AG09309 (cell line): Measurements from ENCODE around the gene FOXN1.

Source experiments
- DNase-seq: peaks from one replicate; pipeline ENCODE4 v3.0.0-alpha.2; 2010; ENCODE audit warnings: low read depth
- H3K4me3 ChIP-seq: 2 replicates; pipeline ENCODE4 v1.5.1; 2011; ENCODE audit warnings: mild to moderate bottlenecking, low read depth, low read length, moderate library complexity; ENCODE audit not compliant: control insufficient read depth
- TF ChIP-seq, protein P1 (sequence below): IDR thresholded peaks from 2 replicates; pipeline ENCODE4 v1.5.1; 2011; ENCODE audit warnings: mild to moderate bottlenecking, low read depth, low read length, inconsistent platforms; ENCODE audit not compliant: insufficient read depth, control insufficient read depth; ENCODE audit errors: missing control alignments

Gene FOXN1

DNA sequence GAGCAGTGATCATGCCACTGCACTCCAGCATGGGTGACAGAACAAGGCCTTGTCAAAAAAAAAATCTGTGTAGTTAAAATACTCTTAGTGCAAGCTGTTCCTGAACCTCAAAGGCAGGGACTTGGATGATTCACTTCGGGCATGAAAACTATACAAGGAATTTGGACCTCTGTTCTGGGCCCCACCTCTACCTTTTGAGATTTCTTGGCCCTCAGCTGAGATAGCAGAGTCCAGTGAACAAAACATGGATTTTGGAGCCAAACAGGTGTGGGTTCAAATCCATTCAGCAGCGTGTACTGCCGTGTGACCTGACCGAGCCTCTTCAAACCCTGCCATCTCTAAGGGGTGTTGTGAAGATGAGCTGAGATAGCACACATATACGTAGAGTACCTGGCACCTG is 25.9 kb upstream of the FOXN1 start:
- no peak for DNase-seq
- no peak overlapping the region for H3K4me3 ChIP-seq
- TF ChIP-seq, protein P1, sequence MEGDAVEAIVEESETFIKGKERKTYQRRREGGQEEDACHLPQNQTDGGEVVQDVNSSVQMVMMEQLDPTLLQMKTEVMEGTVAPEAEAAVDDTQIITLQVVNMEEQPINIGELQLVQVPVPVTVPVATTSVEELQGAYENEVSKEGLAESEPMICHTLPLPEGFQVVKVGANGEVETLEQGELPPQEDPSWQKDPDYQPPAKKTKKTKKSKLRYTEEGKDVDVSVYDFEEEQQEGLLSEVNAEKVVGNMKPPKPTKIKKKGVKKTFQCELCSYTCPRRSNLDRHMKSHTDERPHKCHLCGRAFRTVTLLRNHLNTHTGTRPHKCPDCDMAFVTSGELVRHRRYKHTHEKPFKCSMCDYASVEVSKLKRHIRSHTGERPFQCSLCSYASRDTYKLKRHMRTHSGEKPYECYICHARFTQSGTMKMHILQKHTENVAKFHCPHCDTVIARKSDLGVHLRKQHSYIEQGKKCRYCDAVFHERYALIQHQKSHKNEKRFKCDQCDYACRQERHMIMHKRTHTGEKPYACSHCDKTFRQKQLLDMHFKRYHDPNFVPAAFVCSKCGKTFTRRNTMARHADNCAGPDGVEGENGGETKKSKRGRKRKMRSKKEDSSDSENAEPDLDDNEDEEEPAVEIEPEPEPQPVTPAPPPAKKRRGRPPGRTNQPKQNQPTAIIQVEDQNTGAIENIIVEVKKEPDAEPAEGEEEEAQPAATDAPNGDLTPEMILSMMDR: no peak

DNA sequence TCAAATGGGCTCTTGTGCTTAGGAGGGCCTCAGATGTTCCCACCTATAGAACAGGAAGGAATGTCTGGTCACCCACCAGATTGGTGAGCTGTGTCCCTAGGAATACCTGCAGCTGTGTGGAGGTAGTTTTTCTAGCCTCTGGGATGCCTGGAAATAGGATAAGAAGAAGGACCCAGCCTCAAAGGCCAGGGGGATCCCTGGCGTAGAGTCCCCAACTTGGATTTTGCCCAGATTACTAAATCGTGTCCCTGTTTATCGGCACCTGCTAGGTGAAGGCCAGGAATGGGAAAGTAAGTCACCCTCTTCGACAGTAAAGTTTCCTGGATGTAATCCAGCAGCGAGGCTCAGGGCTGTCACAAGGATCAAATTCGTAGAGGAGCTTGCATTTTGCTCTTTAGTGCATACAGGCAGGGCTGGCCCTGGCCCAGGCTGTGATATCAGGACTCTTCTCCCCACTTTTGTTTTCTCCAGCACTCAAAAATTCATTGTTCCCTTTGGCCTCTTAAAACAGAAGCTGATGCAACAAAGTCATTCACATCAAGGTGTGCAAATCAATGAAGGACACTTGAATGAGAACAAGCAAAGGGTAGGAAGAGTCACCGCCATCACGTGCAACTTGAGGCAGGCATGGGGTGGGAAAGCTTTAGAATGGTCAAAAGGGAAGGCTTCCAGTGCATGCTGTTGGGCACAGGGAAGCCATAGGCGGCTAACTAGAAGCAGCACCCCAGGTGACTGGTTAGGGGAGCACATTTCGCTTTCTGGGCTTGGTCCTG is 25.2 kb upstream of the FOXN1 start:
- TF ChIP-seq, protein P1: no peak
- no peak for DNase-seq
- H3K4me3 ChIP-seq: no peak overlapping the region

DNA sequence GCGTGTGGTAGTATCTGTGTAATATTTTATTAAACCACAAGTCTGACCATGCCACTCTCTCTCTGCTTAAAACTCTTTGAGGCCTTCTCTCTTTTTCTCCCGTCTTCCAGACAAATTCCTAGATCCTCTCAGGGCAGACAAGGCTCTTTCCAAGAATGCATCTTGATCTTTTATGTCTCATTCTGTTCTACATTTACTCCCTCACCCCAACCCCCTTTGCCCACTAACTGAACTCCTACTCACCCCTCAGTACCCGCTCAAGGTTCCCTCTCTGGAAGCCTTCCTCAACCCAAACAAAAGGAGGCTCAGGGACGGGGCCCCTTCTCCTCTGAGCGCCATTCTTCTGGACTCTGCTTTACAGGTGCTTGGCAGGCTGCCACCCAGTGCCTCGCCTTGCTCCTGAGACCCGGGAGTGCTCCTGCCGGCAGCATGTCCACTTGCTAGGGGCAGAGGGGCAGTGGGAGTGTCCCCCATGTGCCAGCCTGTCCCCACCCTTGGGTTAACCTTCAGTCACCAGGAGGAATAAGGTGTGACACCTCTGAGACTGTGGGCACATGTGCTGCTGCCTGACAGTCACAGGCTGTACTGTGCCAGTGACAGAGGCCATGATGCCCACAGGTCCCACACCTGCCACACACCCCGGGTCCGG is 23.5 kb upstream of the FOXN1 start:
- TF ChIP-seq, protein P1: no peak
- DNase-seq: no peak
- H3K4me3 ChIP-seq: no peak overlapping the region

DNA sequence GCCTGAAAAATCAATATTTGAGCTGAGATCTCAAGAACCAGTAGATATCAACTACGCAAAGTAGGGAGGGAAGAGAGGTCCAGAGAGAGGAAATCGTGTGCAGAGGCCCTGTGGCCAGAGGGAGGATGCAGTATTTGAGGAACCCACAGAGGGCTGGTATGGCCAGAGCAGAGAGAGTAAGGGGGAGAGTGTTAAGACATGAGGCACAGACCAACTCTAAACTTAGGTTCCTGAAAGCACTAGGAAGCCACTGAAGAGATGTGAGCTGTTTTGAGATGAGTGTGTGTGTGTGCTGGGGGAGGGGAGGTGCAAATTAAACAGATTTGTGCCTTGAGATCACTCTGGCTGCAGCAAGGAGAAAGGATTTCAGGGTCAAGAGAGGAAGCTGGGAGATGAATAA is 21.9 kb upstream of the FOXN1 start:
- TF ChIP-seq, protein P1: no peak
- no peak for DNase-seq
- H3K4me3 ChIP-seq: no peak overlapping the region

DNA sequence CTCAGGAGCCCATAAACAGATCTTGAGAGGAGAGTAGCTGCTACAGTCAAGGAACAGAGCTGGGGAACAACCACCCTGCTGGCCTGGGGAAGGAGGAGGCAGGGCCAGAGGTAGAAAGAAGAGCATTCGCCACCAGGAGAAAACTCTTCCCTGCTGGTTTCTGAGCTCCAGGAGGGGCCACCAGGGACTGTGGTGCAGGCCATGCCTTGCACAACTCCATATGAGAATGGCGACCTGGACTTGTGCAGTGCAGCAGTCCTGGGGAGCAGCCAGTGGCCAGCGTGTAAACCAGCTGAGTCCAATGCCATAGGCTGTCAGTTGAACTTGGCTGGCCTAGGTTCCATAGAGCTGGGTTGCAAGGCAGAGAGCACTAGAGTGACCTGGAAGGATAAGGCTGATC is 21.1 kb upstream of the FOXN1 start:
- no peak overlapping the region for H3K4me3 ChIP-seq
- DNase-seq: no peak
- TF ChIP-seq, protein P1: no peak

DNA sequence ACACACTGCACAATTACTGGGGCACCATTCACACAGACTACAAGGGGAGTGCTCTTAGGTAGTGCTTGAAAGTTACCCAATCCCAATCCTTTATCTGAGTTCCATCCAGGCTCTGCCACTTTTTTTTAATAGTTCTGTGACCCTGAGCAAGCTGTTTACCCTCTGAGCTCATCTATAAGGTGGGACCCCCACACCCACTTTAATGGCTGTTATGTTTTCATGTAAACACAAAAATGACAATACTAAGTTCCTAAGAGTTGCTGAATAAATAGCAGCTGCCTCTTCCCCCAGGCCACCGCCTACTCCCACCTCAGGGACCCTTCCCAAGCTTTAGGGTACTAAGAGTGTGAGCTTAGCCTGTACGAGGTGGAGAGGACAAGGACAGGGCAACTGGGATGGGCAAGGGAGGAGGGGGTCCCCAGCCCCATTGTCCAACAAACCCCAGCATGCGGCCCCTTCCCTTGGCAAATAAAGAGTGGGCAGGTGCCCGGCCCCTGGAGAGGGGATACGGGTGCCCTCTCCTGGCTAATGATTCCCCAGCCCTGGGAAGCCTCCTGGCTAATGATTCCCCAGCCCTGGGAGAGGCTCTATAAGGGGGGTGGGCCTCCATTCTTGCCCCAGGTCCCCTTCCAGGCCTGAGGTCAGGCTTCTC is 18.1 kb upstream of the FOXN1 start:
- DNase-seq: no peak
- TF ChIP-seq, protein P1: no peak
- H3K4me3 ChIP-seq: no peak overlapping the region
